Vagina (tissue), 2 donors: Measurements from ENCODE around the gene UFC1.

Source experiments
- CTCF ChIP-seq, 3 experiments: fragments of 450-650 bp in 2 of 3; fragments of 200-600 bp in 1 of 3; sonication (generic) in 1 of 3; IDR thresholded peaks; one replicate each; pipeline ENCODE4 v1.5.1; 2017 to 2019; ENCODE audit warnings: antibody characterized with exemption in 3 of 3, mild to moderate bottlenecking in 2 of 3, moderate library complexity in 2 of 3
- POLR2A ChIP-seq, 2 donors: fragments of 450-650 bp; IDR thresholded peaks; one replicate each; pipeline ENCODE4 v1.6.1; 2017; ENCODE audit warnings: antibody characterized with exemption in 2 of 2, mild to moderate bottlenecking in 2 of 2, moderate library complexity in 2 of 2
- POLR2AphosphoS5 ChIP-seq, 2 donors: sonication (generic); formaldehyde crosslinking; IDR thresholded peaks; one replicate each; pipeline ENCODE4 v1.9.0; 2017; ENCODE audit warnings: antibody characterized with exemption in 2 of 2, mild to moderate bottlenecking in 2 of 2, low read depth in 1 of 2; ENCODE audit not compliant: insufficient read depth in 1 of 2

- no peak for TF ChIP-seq CTCF (IDR thresholded peaks at IDR 0.05)
- TF ChIP-seq POLR2A (IDR thresholded peaks at IDR 0.05) = no peak
- TF ChIP-seq POLR2AphosphoS5 (IDR thresholded peaks at IDR 0.05; ENCODE audit: insufficient read depth in 1 of 2, low read depth in 1 of 2) = no peak
Observed at GRCh38 chr1:161188381-161188780, 34.6 kb downstream of the UFC1 start.
